IMR-90 (cell line): Measurements from ENCODE around the gene TRIM17. TPM values are rescaled to one million over a fixed set of nuclear protein-coding genes. Genes with fewer than 3 reads are reported as not detected.

Experiments used
- ATAC-seq: fragments of 200-7000 bp; cut with Tn5 transposase; 2 replicates; pipeline ENCODE4 v1.9.1; 2020; ENCODE audit warnings: low read depth, mild to moderate bottlenecking, moderate library complexity
- BruUV-seq: library from RNA; stranded (reverse); fragments of 400-500 nt; replicated peaks from 2 replicates; lab custom pipeline; 2021; lab: Mats Ljungman, UMichigan
- CTCF ChIA-PET: fragments of 300-600 bp; formaldehyde crosslinking; extraction: SDS; loops from one replicate; lab custom pipeline; 2021; ENCODE audit warnings: antibody characterized with exemption; lab: Yijun Ruan, JAX
- POLR2A ChIA-PET: fragments of 300-600 bp; sonication (Branson Sonifier 250); formaldehyde crosslinking; loops from one replicate; lab custom pipeline; 2022; ENCODE audit warnings: antibody characterized with exemption; ENCODE audit not compliant: unreplicated experiment; lab: Charles Lee
- DNase-seq: peaks from one replicate; pipeline ENCODE4 v3.0.0; 2013
- H2AFZ ChIP-seq: replicated peaks from 2 replicates; pipeline ENCODE3; 2013; ENCODE audit warnings: low read length, mild to moderate bottlenecking; ENCODE audit not compliant: poor library complexity
- H2AK5ac ChIP-seq: 2 replicates; pipeline ENCODE4 v1.6.1; 2013; ENCODE audit warnings: low read depth, low read length, inconsistent platforms
- H2AK9ac ChIP-seq: replicated peaks from 2 replicates; pipeline ENCODE3; 2013; ENCODE audit warnings: mild to moderate bottlenecking, low read depth, low read length, moderate library complexity; ENCODE audit not compliant: poor library complexity
- H2BK120ac ChIP-seq: 2 replicates; pipeline ENCODE4 v1.6.1; 2013; ENCODE audit warnings: low read depth, low read length, inconsistent platforms
- H2BK15ac ChIP-seq: 3 replicates; pipeline ENCODE4 v1.6.1; 2013; ENCODE audit warnings: low read depth, low read length, inconsistent platforms
- H2BK20ac ChIP-seq: 2 replicates; pipeline ENCODE4 v1.6.1; 2013; ENCODE audit warnings: low read depth, mild to moderate bottlenecking, inconsistent platforms, low read length, moderate library complexity
- H2BK5ac ChIP-seq: 2 replicates; pipeline ENCODE4 v1.6.1; 2013; ENCODE audit warnings: mild to moderate bottlenecking, low read depth, low read length, inconsistent platforms; ENCODE audit not compliant: poor library complexity, severe bottlenecking
- H3K14ac ChIP-seq: replicated peaks from 2 replicates; pipeline ENCODE4 v1.6.1; 2013; ENCODE audit warnings: low read depth, low read length, inconsistent platforms
- H3K18ac ChIP-seq: 2 replicates; pipeline ENCODE4 v1.6.1; 2013; ENCODE audit warnings: low read depth, low read length, control low read depth
- H3K23ac ChIP-seq: 2 replicates; pipeline ENCODE4 v1.6.1; 2013; ENCODE audit warnings: low read depth, low read length, inconsistent platforms
- H3K27ac ChIP-seq: 2 replicates; pipeline ENCODE4 v1.5.1; 2013; ENCODE audit warnings: mild to moderate bottlenecking, control low read depth, low read length; ENCODE audit not compliant: insufficient read depth
- H3K27me3 ChIP-seq: 2 replicates; pipeline ENCODE4 v1.6.1; 2013; ENCODE audit warnings: low read length; ENCODE audit not compliant: control insufficient read depth, insufficient read depth
- H3K36me3 ChIP-seq: 2 replicates; pipeline ENCODE4 v1.6.1; 2013; ENCODE audit warnings: low read length, mixed read lengths; ENCODE audit not compliant: control insufficient read depth, insufficient read depth
- H3K4ac ChIP-seq: 2 replicates; pipeline ENCODE4 v1.6.1; 2013; ENCODE audit warnings: low read depth, low read length, inconsistent platforms
- H3K4me1 ChIP-seq: 2 replicates; pipeline ENCODE4 v1.6.1; 2013; ENCODE audit warnings: low read length, mixed read lengths; ENCODE audit not compliant: control insufficient read depth, insufficient read depth
- H3K4me2 ChIP-seq: 2 replicates; pipeline ENCODE4 v1.6.1; 2013; ENCODE audit warnings: low read depth, mild to moderate bottlenecking, control low read depth, low read length, moderate library complexity
- H3K4me3 ChIP-seq: 2 replicates; pipeline ENCODE4 v1.5.1; 2013; ENCODE audit warnings: low read depth, mild to moderate bottlenecking, control low read depth, low read length, moderate library complexity; ENCODE audit not compliant: insufficient read depth
- H3K56ac ChIP-seq: 2 replicates; pipeline ENCODE4 v1.6.1; 2013; ENCODE audit warnings: low read length, inconsistent platforms; ENCODE audit not compliant: insufficient read depth; ENCODE audit errors: extremely low read depth
- H3K79me1 ChIP-seq, 2 experiments: 2 replicates each; pipeline ENCODE4 v1.6.1; 2013; ENCODE audit warnings: low read length in 2 of 2, inconsistent platforms in 1 of 2, low read depth in 1 of 2
- H3K9ac ChIP-seq: 2 replicates; pipeline ENCODE4 v1.6.1; 2013; ENCODE audit warnings: low read depth, low read length, control low read depth
- H3K9me1 ChIP-seq: 2 replicates; pipeline ENCODE4 v1.6.1; 2013; ENCODE audit warnings: low read length, inconsistent platforms; ENCODE audit not compliant: insufficient read depth
- H3K9me3 ChIP-seq: 2 replicates; pipeline ENCODE4 v1.6.1; 2013; ENCODE audit warnings: low read length; ENCODE audit not compliant: control insufficient read depth, insufficient read depth
- H4K20me1 ChIP-seq: 2 replicates; pipeline ENCODE4 v1.6.1; 2013; ENCODE audit warnings: low read length, inconsistent platforms; ENCODE audit not compliant: insufficient read depth
- H4K5ac ChIP-seq: 2 replicates; pipeline ENCODE4 v1.6.1; 2013; ENCODE audit warnings: mild to moderate bottlenecking, low read depth, low read length, control low read depth
- H4K8ac ChIP-seq, 2 experiments: 2 replicates each; pipeline ENCODE4 v1.6.1; 2013; ENCODE audit warnings: low read depth in 2 of 2, low read length in 2 of 2, control low read depth in 1 of 2, inconsistent platforms in 1 of 2
- H4K91ac ChIP-seq: 2 replicates; pipeline ENCODE4 v1.6.1; 2013; ENCODE audit warnings: low read depth, low read length, inconsistent platforms; ENCODE audit not compliant: insufficient read depth
- CHD1 ChIP-seq: IDR thresholded peaks from 2 replicates; pipeline ENCODE4 v1.6.1; 2012; ENCODE audit warnings: low read depth, low read length, improper control_type of control experiment
- MAZ ChIP-seq: IDR thresholded peaks from 2 replicates; pipeline ENCODE4 v1.6.1; 2012; ENCODE audit warnings: low read depth, mild to moderate bottlenecking, low read length, improper control_type of control experiment, moderate library complexity, borderline replicate concordance
- MXI1 ChIP-seq: IDR thresholded peaks from 2 replicates; pipeline ENCODE4 v1.6.1; 2012; ENCODE audit warnings: low read depth, mild to moderate bottlenecking, low read length, moderate library complexity, borderline replicate concordance
- NFE2L2 ChIP-seq: fragments of 150-350 bp; IDR thresholded peaks from 2 replicates; pipeline ENCODE4 v1.6.1; 2016; ENCODE audit warnings: low read depth, mild to moderate bottlenecking, low read length
- RAD21 ChIP-seq: IDR thresholded peaks from 2 replicates; pipeline ENCODE4 v1.6.1; 2012; ENCODE audit warnings: low read length, improper control_type of control experiment
- RCOR1 ChIP-seq: IDR thresholded peaks from 2 replicates; pipeline ENCODE4 v1.6.1; 2012; ENCODE audit warnings: mild to moderate bottlenecking, low read length, improper control_type of control experiment; ENCODE audit not compliant: insufficient replicate concordance
- USF2 ChIP-seq: fragments of 150-350 bp; IDR thresholded peaks from 2 replicates; pipeline ENCODE4 v1.6.1; 2017; ENCODE audit warnings: mild to moderate bottlenecking, antibody characterized with exemption, low read length, low read depth
- WGBS, 2 experiments: methylation state at CpG; one replicate each; pipeline versions ENCODE4 v1.1.5 to v1.1.7; 2013; ENCODE audit warnings: missing lambda C conversion rate in 2 of 2; ENCODE audit not compliant: insufficient read length in 1 of 2; ENCODE audit errors: extremely low coverage in 2 of 2; 5-methylcytosine and 5-hydroxymethylcytosine counted together
- dilution Hi-C: fragments of 300-500 bp; cut with HindIII; formaldehyde crosslinking; loops from one replicate; pipeline ENCODE4 v1.14.3; 2018; ENCODE audit warnings: low sequenced_read_pairs; ENCODE audit not compliant: unreplicated experiment
- in situ Hi-C: fragments of 300-500 bp; cut with MboI; formaldehyde crosslinking; loops from 3 replicates; pipeline ENCODE4 v1.14.3; 2019; ENCODE audit warnings: low sequenced_read_pairs, inconsistent platforms, mixed read lengths
- intact Hi-C: fragments of 100-400 bp; cut with micrococcal nuclease; formaldehyde crosslinking; loops from 2 replicates; pipeline ENCODE4 v1.10.0; 2022
- polyA plus RNA-seq, 3 experiments: library from polyadenylated mRNA; depleted of rRNA; stranded (reverse); fragments of >200 nt; gene quantifications; 2 replicates each; pipeline ENCODE4 v1.2.3, GENCODE V29; 2012; ENCODE audit warnings: low replicate concordance in 1 of 3
- total RNA-seq: library from RNA; depleted of rRNA; stranded (reverse); fragments of >200 nt; gene quantifications from 2 replicates; pipeline ENCODE4 v1.2.3, GENCODE V29; 2012
- TF ChIP-seq, protein P1 (sequence below): fragments of 150-350 bp; IDR thresholded peaks from 2 replicates; pipeline ENCODE4 v1.6.1; 2016; ENCODE audit warnings: low read depth, mild to moderate bottlenecking, low read length, moderate library complexity, borderline replicate concordance

Gene TRIM17
- total and polyA plus RNA-seq, 2 of the 4 experiments (the other 2 are of a cell fraction) = 0.39 TPM; not detected in 1

GRCh38 chr1:228453022-228453560, 36.4 kb upstream of the TRIM17 start:
- Histone ChIP-seq H3K9me3 (no peaks in the 10 kb centered on the region), H2BK20ac (no peak overlapping the region), H2BK120ac (no peak overlapping the region), H2BK5ac (no peak overlapping the region), H2AK9ac (no peak overlapping the region), H4K20me1 (peaks cover 3% of the 10 kb centered on the region), H3K9ac (no peak overlapping the region), H3K79me1 (peaks cover 11 to 12% of the 10 kb centered on the region in 2 experiments), H4K91ac (no peak overlapping the region), H2BK15ac (no peak overlapping the region), H3K27me3 (peaks cover 2% of the 10 kb centered on the region; the same call in 1 of the 2 replicates), H3K4me2 (no peak overlapping the region), H3K18ac (no peak overlapping the region), H3K4me1 (no peaks in the 10 kb centered on the region), H3K23ac (no peak overlapping the region), H4K5ac (no peak overlapping the region), H2AK5ac (no peak overlapping the region), H4K8ac (no peak overlapping the region), H2AFZ (no peak overlapping the region), H3K4ac (no peak overlapping the region), H3K9me1 (no peaks in the 10 kb centered on the region), H3K56ac (no peak overlapping the region), H3K4me3 (no peak overlapping the region), H3K27ac (no peak overlapping the region), H3K14ac (no peak overlapping the region), H3K36me3 (no peaks in the 10 kb centered on the region)
- dilution Hi-C loops (no loop called here), in situ Hi-C loops (no loop called here), intact Hi-C loops (no loop called here)
- POLR2A ChIA-PET = interaction anchor here (1.1 kb wide), 1 partner anchor 47 kb away, joined by 3 read pairs; no protein-coding TSS in a partner anchor
- CTCF ChIA-PET = no interaction called here
- BruUV-seq = no TSS peak
- TF ChIP-seq RAD21 = no peak
- no peak for TF ChIP-seq RCOR1
- no peak for TF ChIP-seq MXI1
- no peak for TF ChIP-seq MAZ
- no peak for TF ChIP-seq NFE2L2
- TF ChIP-seq CHD1 = no peak
- no peak for TF ChIP-seq USF2
- TF ChIP-seq, protein P1, sequence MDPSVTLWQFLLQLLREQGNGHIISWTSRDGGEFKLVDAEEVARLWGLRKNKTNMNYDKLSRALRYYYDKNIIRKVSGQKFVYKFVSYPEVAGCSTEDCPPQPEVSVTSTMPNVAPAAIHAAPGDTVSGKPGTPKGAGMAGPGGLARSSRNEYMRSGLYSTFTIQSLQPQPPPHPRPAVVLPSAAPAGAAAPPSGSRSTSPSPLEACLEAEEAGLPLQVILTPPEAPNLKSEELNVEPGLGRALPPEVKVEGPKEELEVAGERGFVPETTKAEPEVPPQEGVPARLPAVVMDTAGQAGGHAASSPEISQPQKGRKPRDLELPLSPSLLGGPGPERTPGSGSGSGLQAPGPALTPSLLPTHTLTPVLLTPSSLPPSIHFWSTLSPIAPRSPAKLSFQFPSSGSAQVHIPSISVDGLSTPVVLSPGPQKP = no peak
- ATAC-seq = no peak
- WGBS, 2 experiments = 87% methylated on average over 5 of the region's 10 CpGs; no CpG with 5 or more reads in 1 of the 2 experiments
- no peak for DNase-seq
